Calu3 (cell line): ENCODE results near the gene HABP4. TPM values are rescaled to one million over a fixed set of nuclear protein-coding genes. Genes with fewer than 3 reads are reported as not detected.

Experiments
- BruUV-seq: library from RNA; stranded (reverse); fragments of 400-500 nt; replicated peaks from 2 replicates; lab custom pipeline; 2021; lab: Mats Ljungman, UMichigan
- CTCF ChIA-PET: fragments of 300-600 bp; sonication (Branson Sonifier 250); formaldehyde crosslinking; loops from one replicate; lab custom pipeline; 2022; ENCODE audit warnings: antibody characterized with exemption; lab: Charles Lee
- DNase-seq: peaks from one replicate; pipeline ENCODE4 v3.0.0; 2022
- H3K27ac Mint-ChIP-seq: one replicate; pipeline ENCODE4 v1.8.0; 2022; ENCODE audit warnings: mixed read lengths; ENCODE audit not compliant: unreplicated experiment
- H3K27me3 Mint-ChIP-seq: one replicate; pipeline ENCODE4 v1.8.0; 2022; ENCODE audit warnings: mixed read lengths; ENCODE audit not compliant: unreplicated experiment
- H3K36me3 Mint-ChIP-seq: one replicate; pipeline ENCODE4 v1.8.0; 2022; ENCODE audit warnings: mild to moderate bottlenecking, moderate library complexity, mixed read lengths; ENCODE audit not compliant: insufficient read depth, unreplicated experiment
- H3K4me1 Mint-ChIP-seq: one replicate; pipeline ENCODE4 v1.8.0; 2022; ENCODE audit warnings: mild to moderate bottlenecking, low read depth, mixed read lengths; ENCODE audit not compliant: unreplicated experiment
- H3K4me3 Mint-ChIP-seq: one replicate; pipeline ENCODE4 v1.8.0; 2022; ENCODE audit warnings: mild to moderate bottlenecking, low read depth, moderate library complexity, mixed read lengths; ENCODE audit not compliant: unreplicated experiment
- H3K9me3 Mint-ChIP-seq: one replicate; pipeline ENCODE4 v1.8.0; 2022; ENCODE audit warnings: low read depth, mixed read lengths; ENCODE audit not compliant: unreplicated experiment
- CTCF ChIP-seq: fragments of 200-600 bp; IDR thresholded peaks from one replicate; pipeline ENCODE4 v1.8.0; 2022; ENCODE audit warnings: antibody characterized with exemption; ENCODE audit not compliant: unreplicated experiment
- intact Hi-C: fragments of 100-400 bp; cut with micrococcal nuclease; formaldehyde crosslinking; loops from one replicate; pipeline ENCODE4 v1.10.0; 2022; ENCODE audit not compliant: unreplicated experiment
- total RNA-seq: library from RNA; stranded (reverse); gene quantifications from 2 replicates; pipeline ENCODE4 v1.2.3, GENCODE V29; 2022

HABP4 gene
- total RNA-seq, 1 experiment from 2014 or later = 11.6 TPM

- intact Hi-C loops = no loop called here
- no peak for TF ChIP-seq CTCF
- peaks cover 21% of the 10 kb centered on the region for H3K36me3 Mint-ChIP-seq
- no peaks in the 10 kb centered on the region for H3K27me3 Mint-ChIP-seq
- peak overlapping the region; percentile 66 for H3K4me3 Mint-ChIP-seq
- BruUV-seq = no TSS peak
- DNase-seq = peak; percentile 17
- peaks cover 17% of the 10 kb centered on the region for H3K4me1 Mint-ChIP-seq
- no peaks in the 10 kb centered on the region for H3K9me3 Mint-ChIP-seq
- peak overlapping the region; percentile 64 for H3K27ac Mint-ChIP-seq
- CTCF ChIA-PET = interaction anchor here (0.5 to 0.7 kb wide), 3 partner anchors 163 to 1365 kb away, joined by 3 to 4 read pairs (median 3); no protein-coding TSS in a partner anchor
These were observed 902 bp downstream of the HABP4 start for GRCh38 chr9:96450613-96451528.

GRCh38 chr9:96453625-96454024 lies 3.7 kb downstream of the HABP4 start:
- intact Hi-C loops = no loop called here
- no peak for DNase-seq
- TF ChIP-seq CTCF = no peak
- no peak overlapping the region for H3K4me3 Mint-ChIP-seq
- no TSS peak for BruUV-seq
- H3K36me3 Mint-ChIP-seq = peaks cover 21% of the 10 kb centered on the region
- no peaks in the 10 kb centered on the region for H3K9me3 Mint-ChIP-seq
- CTCF ChIA-PET = interaction anchor here (0.5 kb wide), 1 partner anchor 76 kb away, joined by 3 read pairs; no protein-coding TSS in a partner anchor
- peak overlapping the region; percentile 19 for H3K27ac Mint-ChIP-seq
- peaks cover 17% of the 10 kb centered on the region for H3K4me1 Mint-ChIP-seq
- no peaks in the 10 kb centered on the region for H3K27me3 Mint-ChIP-seq

- intact Hi-C loops = no loop called here
- CTCF ChIA-PET = no interaction called here
- Mint-ChIP-seq H3K27ac (no peak overlapping the region), H3K4me1 (peaks cover 15% of the 10 kb centered on the region), H3K4me3 (no peak overlapping the region), H3K36me3 (peaks cover 8% of the 10 kb centered on the region), H3K27me3 (no peaks in the 10 kb centered on the region), H3K9me3 (no peaks in the 10 kb centered on the region)
- no peak for TF ChIP-seq CTCF
- no peak for DNase-seq
- BruUV-seq = no TSS peak
These were observed 7.3 kb downstream of the HABP4 start for GRCh38 chr9:96457266-96457665.

- Mint-ChIP-seq H3K27me3 (no peaks in the 10 kb centered on the region), H3K4me1 (peaks cover 15% of the 10 kb centered on the region), H3K9me3 (no peaks in the 10 kb centered on the region), H3K27ac (no peak overlapping the region), H3K36me3 (peaks cover 8% of the 10 kb centered on the region), H3K4me3 (no peak overlapping the region)
- TF ChIP-seq CTCF = no peak
- no TSS peak for BruUV-seq
- intact Hi-C loops = no loop called here
- DNase-seq = no peak
- CTCF ChIA-PET = no interaction called here
These were observed 8.3 kb downstream of the HABP4 start for GRCh38 chr9:96458226-96458625.
